GM18951 (cell line): Measurements from ENCODE around the gene AOPEP.

Experiments
- POLR2A ChIP-seq: IDR thresholded peaks from 4 replicates; pipeline ENCODE4 v1.6.1; 2011; ENCODE audit warnings: mild to moderate bottlenecking; ENCODE audit not compliant: insufficient read length, insufficient read depth; ENCODE audit errors: extremely low read depth
- in situ Hi-C: fragments of 300-500 bp; cut with MboI; formaldehyde crosslinking; loops from one replicate; pipeline ENCODE4 v1.12.0; 2022; ENCODE audit warnings: low sequenced_read_pairs, mixed read lengths, inconsistent platforms; ENCODE audit not compliant: unreplicated experiment

AOPEP gene

GRCh38 chr9:94757158-94757557 lies 30.7 kb downstream of the AOPEP start:
- no peak for TF ChIP-seq POLR2A
- in situ Hi-C loops: no loop called here

GRCh38 chr9:94758031-94758430 lies 31.5 kb downstream of the AOPEP start:
- in situ Hi-C loops: no loop called here
- no peak for TF ChIP-seq POLR2A

DNA sequence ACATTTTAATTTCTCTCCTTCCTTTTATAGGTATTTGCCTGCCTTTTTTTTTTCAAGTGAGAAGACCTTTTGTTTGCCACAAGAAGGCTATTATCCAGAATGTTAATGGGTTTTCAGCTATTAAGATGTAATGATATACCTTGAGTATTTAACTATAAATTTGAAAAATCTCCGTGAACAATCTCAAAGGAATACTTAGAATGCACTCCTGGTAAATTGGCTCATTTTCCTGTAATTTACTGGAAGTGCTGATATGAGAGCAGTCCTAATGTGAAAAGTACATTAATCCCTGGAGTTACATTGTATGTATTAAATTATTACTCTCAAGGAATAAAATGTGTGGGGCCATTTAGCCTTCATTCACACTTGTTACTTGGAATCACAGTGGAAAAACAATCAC lies 32.4 kb downstream of the AOPEP start:
- TF ChIP-seq POLR2A: no peak
- in situ Hi-C loops: no loop called here

DNA sequence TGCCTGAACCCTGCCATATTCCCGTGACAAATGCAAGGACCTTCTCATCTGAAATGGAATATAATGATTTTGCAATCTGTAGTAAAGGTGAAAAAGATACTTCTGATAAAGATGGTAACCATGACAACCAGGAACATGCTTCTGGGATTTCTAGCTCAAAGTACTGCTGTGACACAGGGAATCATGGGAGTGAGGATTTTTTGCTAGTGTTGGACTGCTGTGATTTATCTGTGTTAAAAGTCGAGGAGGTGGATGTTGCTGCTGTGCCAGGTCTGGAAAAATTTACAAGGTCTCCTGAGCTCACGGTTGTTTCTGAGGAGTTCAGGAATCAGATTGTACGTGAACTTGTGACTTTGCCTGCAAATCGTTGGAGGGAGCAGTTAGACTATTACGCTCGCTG lies 33.5 kb downstream of the AOPEP start:
- no peak for TF ChIP-seq POLR2A

DNA sequence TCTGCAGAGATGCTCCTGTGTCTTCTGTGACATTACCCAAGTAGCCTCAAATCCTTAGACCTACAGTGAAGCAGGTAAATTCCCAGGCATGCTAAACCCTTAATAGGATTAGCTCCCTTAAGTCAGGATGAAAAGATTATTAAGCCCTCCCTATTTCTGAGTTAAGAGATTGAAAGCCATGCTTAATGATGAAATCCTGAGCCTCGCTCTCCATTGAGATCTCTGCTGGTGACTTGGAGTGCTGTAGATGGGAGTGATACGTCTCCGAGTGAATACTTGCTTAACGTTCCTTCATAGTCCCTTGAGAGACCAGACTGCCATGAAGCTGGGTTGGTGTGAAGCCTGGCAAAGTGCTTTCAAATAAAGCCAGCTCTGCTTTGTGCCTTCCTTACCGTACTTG lies 34.2 kb downstream of the AOPEP start:
- TF ChIP-seq POLR2A: no peak
- in situ Hi-C loops: no loop called here

More for the DNA sequence above, 33.5 kb downstream of the AOPEP start:
- in situ Hi-C loops: no loop called here

DNA sequence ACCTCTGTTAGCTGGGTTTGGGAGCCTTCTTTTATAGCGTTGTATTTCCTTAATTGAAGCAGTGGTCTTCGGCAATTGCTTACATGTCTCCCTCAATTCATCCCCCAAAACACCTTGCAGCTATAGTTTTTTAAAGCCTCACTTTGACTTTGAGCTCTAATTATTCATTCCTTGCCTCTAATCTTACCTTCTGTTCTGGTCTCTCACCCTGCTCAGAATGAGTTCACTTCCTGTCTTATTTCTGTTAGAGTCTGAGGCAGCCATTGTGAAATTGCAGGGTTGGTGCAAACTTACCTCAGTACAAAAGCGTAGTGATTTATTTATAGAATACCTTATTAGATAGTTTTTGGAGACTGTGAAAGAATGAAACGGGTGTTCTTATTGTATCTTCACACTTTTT lies 35.0 kb downstream of the AOPEP start:
- TF ChIP-seq POLR2A: no peak
- in situ Hi-C loops: no loop called here

DNA sequence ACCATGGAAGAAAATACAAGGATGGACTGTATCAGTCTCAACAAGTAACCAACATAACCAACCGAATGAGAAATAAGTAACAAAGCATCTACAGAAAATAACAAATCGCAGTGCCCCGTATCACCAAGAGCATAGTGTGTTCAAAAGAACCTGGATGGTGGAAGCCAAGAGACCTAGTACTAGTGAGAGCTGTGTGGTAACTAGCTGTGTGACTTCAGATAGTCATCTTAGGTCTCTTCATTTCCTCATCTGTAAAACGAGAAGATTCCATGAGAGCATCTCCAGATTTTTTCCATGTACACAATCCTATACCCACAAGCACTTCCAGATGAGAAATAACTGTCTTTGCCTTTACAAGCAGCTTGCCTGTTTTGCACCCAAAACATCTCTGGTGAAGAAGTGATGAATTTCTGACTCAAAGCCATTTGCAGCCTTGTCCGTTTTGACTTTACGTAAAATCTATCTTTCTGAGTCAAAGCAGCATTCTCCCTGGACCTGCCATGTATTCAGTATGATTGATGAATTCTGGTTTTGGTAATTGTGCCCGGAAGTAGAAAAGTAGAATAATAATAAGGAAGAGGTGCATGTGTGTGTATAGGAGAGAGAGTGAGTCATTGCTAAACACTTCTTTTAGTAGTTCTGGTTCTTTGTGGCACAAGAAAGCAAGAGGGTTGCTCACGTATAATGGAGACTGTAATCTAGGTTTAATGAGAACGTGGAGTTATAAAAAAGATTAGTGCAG lies 41.0 kb downstream of the AOPEP start:
- TF ChIP-seq POLR2A: no peak
- in situ Hi-C loops: no loop called here

- in situ Hi-C loops: no loop called here
Measured at GRCh38 chr9:94768766-94769165, 42.3 kb downstream of the AOPEP start.

GRCh38 chr9:94770334-94770733 lies 43.8 kb downstream of the AOPEP start:
- in situ Hi-C loops: no loop called here
- TF ChIP-seq POLR2A: no peak

More at GRCh38 chr9:94768766-94769165, 42.3 kb downstream of the AOPEP start:
- TF ChIP-seq POLR2A: no peak

GRCh38 chr9:94771096-94771495 lies 44.6 kb downstream of the AOPEP start:
- in situ Hi-C loops: no loop called here
- no peak for TF ChIP-seq POLR2A

- no peak for TF ChIP-seq POLR2A
- in situ Hi-C loops: no loop called here
Measured at GRCh38 chr9:94772144-94772543, 45.6 kb downstream of the AOPEP start.

GRCh38 chr9:94772639-94773303 lies 46.3 kb downstream of the AOPEP start:
- in situ Hi-C loops: no loop called here
- no peak for TF ChIP-seq POLR2A

- TF ChIP-seq POLR2A: no peak
- in situ Hi-C loops: no loop called here
Measured at GRCh38 chr9:94773655-94774054, 47.2 kb downstream of the AOPEP start.

DNA sequence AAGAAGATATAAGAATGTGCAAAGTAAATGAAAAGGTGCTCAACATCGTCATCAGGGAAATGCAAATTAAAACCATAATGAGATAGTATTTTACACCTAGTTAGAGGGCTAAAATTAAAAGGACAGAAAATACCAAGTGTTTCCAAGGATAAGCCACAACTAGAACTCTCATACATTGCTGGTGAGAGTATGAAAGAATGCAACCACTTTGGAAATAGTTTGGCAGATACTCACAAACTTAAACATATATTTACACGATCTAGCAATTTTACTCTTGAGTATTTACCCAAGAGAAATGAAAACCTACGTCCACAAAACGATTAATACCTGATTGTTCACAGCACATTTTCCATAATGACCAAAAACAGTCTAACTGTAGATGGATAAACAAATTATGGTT lies 51.5 kb downstream of the AOPEP start:
- in situ Hi-C loops: no loop called here
- TF ChIP-seq POLR2A: no peak
